Spleen (tissue), 11 donors: Measurements from ENCODE around the gene ZNF646. TPM values are rescaled to one million over a fixed set of nuclear protein-coding genes. Genes with fewer than 3 reads are reported as not detected.

Experiments used
- DNase-seq: peaks from one replicate; pipeline ENCODE4 v3.0.0-alpha.2; 2020
- H3K27ac ChIP-seq, 8 donors: fragments of 200-600 bp; sonication (generic) in 7 of 8; 1 replicate in 4 of 8; 2 replicates in 4 of 8; pipeline versions ENCODE4 v1.5.0 to v1.8.0; 2016 to 2021; ENCODE audit warnings: inconsistent platforms in 4 of 8, mild to moderate bottlenecking in 4 of 8, moderate library complexity in 1 of 8
- H3K27me3 ChIP-seq, 7 donors: fragments of 200-600 bp; sonication (generic) in 6 of 7; replicated peaks in 1 of 7; 1 replicate in 4 of 7; 2 replicates in 3 of 7; pipeline versions ENCODE4 v1.5.0 to v1.8.0; 2016 to 2021; ENCODE audit warnings: inconsistent platforms in 3 of 7, mild to moderate bottlenecking in 1 of 7
- H3K36me3 ChIP-seq, 6 donors: fragments of 200-600 bp; sonication (generic) in 5 of 6; 1 replicate in 4 of 6; 2 replicates in 2 of 6; pipeline versions ENCODE4 v1.5.0 to v1.8.0; 2016 to 2021; ENCODE audit warnings: inconsistent platforms in 2 of 6
- H3K4me1 ChIP-seq, 6 donors: fragments of 200-600 bp; sonication (generic) in 5 of 6; 1 replicate in 3 of 6; 2 replicates in 3 of 6; pipeline versions ENCODE4 v1.5.0 to v1.8.0; 2016 to 2021; ENCODE audit warnings: inconsistent platforms in 3 of 6
- H3K4me3 ChIP-seq, 8 donors: fragments of 200-600 bp; sonication (generic) in 7 of 8; 1 replicate in 4 of 8; 2 replicates in 4 of 8; pipeline versions ENCODE4 v1.5.0 to v1.8.0; 2016 to 2021; ENCODE audit warnings: inconsistent platforms in 4 of 8, mild to moderate bottlenecking in 4 of 8, moderate library complexity in 2 of 8
- H3K9me3 ChIP-seq, 8 donors: fragments of 200-600 bp; sonication (generic) in 7 of 8; 1 replicate in 4 of 8; 2 replicates in 4 of 8; pipeline versions ENCODE4 v1.5.0 to v1.8.0; 2016 to 2021; ENCODE audit warnings: inconsistent platforms in 4 of 8
- CTCF ChIP-seq, 11 experiments: fragments of 200-600 bp in 7 of 11; fragments of 450-650 bp in 4 of 11; sonication (generic) in 4 of 11; IDR thresholded peaks in 8 of 11; conservative IDR thresholded peaks in 3 of 11; 1 replicate in 7 of 11; 2 replicates in 4 of 11; pipeline versions ENCODE4 v1.4.0 to v1.8.0; 2016 to 2021; ENCODE audit warnings: antibody characterized with exemption in 11 of 11, inconsistent platforms in 4 of 11, mild to moderate bottlenecking in 1 of 11
- POLR2A ChIP-seq, 3 donors: fragments of 450-650 bp; IDR thresholded peaks; one replicate each; pipeline ENCODE4 v1.5.1; 2017; ENCODE audit warnings: antibody characterized with exemption in 3 of 3, mild to moderate bottlenecking in 1 of 3
- POLR2AphosphoS5 ChIP-seq, 3 donors: sonication (generic); formaldehyde crosslinking; IDR thresholded peaks; one replicate each; pipeline ENCODE4 v1.5.1; 2017; ENCODE audit warnings: antibody characterized with exemption in 3 of 3
- WGBS, 5 donors: extraction: QIAGEN DNeasy Blood & Tissue Kit in 3 of 5; methylation state at CpG; one replicate each; pipeline versions ENCODE4 v1.1.5 to v1.1.7; 2013 to 2018; 5-methylcytosine and 5-hydroxymethylcytosine counted together
- intact Hi-C: fragments of 100-400 bp; cut with DNase I; formaldehyde crosslinking; loops from one replicate; pipeline ENCODE4 v1.15.0; 2023; ENCODE audit warnings: low total_unique reads
- polyA plus RNA-seq, 3 donors: library from polyadenylated mRNA; stranded (reverse); fragments of 200-250 nt; gene quantifications; one replicate each; pipeline ENCODE4 v1.2.1, GENCODE V29; 2013
- total RNA-seq, 7 donors: library from RNA; depleted of rRNA in 3 of 7; stranded (reverse); fragments of >200 nt in 3 of 7; fragmentation: NEBNext Ultra II Directional in 4 of 7; extraction: Animal tissue kit (Norgen Biotek cat#: 25700) in 4 of 7; gene quantifications; one replicate each; pipeline versions ENCODE4 v1.1.0 to v1.2.1, GENCODE V29; 2016 to 2021
- donor health status: healthy with polysubstance abuse.
- donor health status: DM: no; HTN: no; CAD: no; lungs with moderate emphysema.
- donor health status: DM: no; HTN: no; CAD: no.
- donor health status: Bipolar disorder and iron deficiency.
- donor health status: healthy.
- donor health status: DM: no; HTN: no; CAD: no.
- donor health status: DM: yes; HTN: yes; CAD: no.

The ZNF646 gene
- total and polyA plus RNA-seq, 10 donors: 3.2 to 28.4 (median 24.4) TPM

GRCh38 chr16:31061813-31062440 lies 12.3 kb upstream of the ZNF646 start:
- intact Hi-C loops: no loop called here
- H3K9me3 ChIP-seq: no peaks in the 10 kb centered on the region
- no peaks in the 10 kb centered on the region for H3K27me3 ChIP-seq
- H3K4me3 ChIP-seq: no peak overlapping the region
- no peak for TF ChIP-seq CTCF (IDR thresholded peaks at IDR 0.05 in 8 of 11, conservative IDR thresholded peaks at IDR 0.05 in 3 of 11)
- TF ChIP-seq POLR2AphosphoS5 (IDR thresholded peaks at IDR 0.05): peak in 2 of 3 donors; percentile 17 to 37
- H3K4me1 ChIP-seq: peaks cover 0 to 53% (median 23%) of the 10 kb centered on the region in 6 donors
- H3K27ac ChIP-seq: no peak overlapping the region
- H3K36me3 ChIP-seq: peaks cover 0 to 66% (median 29%) of the 10 kb centered on the region in 6 donors
- DNase-seq: no peak
- WGBS, 5 donors: 95 to 98% (median 97%) methylated on average over 47 to 54 of the region's 54 CpGs

- no peak for TF ChIP-seq CTCF (IDR thresholded peaks at IDR 0.05 in 8 of 11, conservative IDR thresholded peaks at IDR 0.05 in 3 of 11)
- no peak for TF ChIP-seq POLR2AphosphoS5 (IDR thresholded peaks at IDR 0.05)
- no peak for TF ChIP-seq POLR2A (IDR thresholded peaks at IDR 0.05)
- H3K4me3 ChIP-seq: peak overlapping the region in 1 of 8 donors; percentile 50
- 94 to 97% (median 96%) methylated on average over 9 of the region's 9 CpGs for WGBS, 5 donors
- peaks cover 0 to 61% (median 23%) of the 10 kb centered on the region in 6 donors for H3K4me1 ChIP-seq
- H3K9me3 ChIP-seq: no peaks in the 10 kb centered on the region
- intact Hi-C loops: no loop called here
- peaks cover 0 to 55% (median 27%) of the 10 kb centered on the region in 6 donors for H3K36me3 ChIP-seq
- DNase-seq: no peak
- H3K27ac ChIP-seq: peak overlapping the region in 5 of 8 donors; percentile 28 to 68 (median 63)
- H3K27me3 ChIP-seq: no peaks in the 10 kb centered on the region
These were observed 10.8 kb upstream of the ZNF646 start for GRCh38 chr16:31063495-31063842.

GRCh38 chr16:31063843-31064611 lies 10.2 kb upstream of the ZNF646 start:
- H3K27me3 ChIP-seq: no peaks in the 10 kb centered on the region
- H3K27ac ChIP-seq: peak overlapping the region in 5 of 8 donors; percentile 28 to 68 (median 63)
- H3K4me3 ChIP-seq: peak overlapping the region in 2 of 8 donors; percentile 7 to 50
- intact Hi-C loops: no loop called here
- H3K4me1 ChIP-seq: peaks cover 0 to 61% (median 23%) of the 10 kb centered on the region in 6 donors
- H3K9me3 ChIP-seq: no peaks in the 10 kb centered on the region
- peaks cover 0 to 51% (median 27%) of the 10 kb centered on the region in 6 donors for H3K36me3 ChIP-seq
- DNase-seq: no peak
- TF ChIP-seq POLR2A (IDR thresholded peaks at IDR 0.05) (no peak), POLR2AphosphoS5 (IDR thresholded peaks at IDR 0.05) (peak in 2 of 3 donors; percentile 30 to 70)
- WGBS, 5 donors: 69 to 88% (median 75%) methylated on average over 33 to 56 of the region's 56 CpGs

GRCh38 chr16:31064882-31065461 lies 9.2 kb upstream of the ZNF646 start:
- no peaks in the 10 kb centered on the region for H3K27me3 ChIP-seq
- DNase-seq: no peak
- H3K4me1 ChIP-seq: peaks cover 0 to 61% (median 23%) of the 10 kb centered on the region in 6 donors
- intact Hi-C loops: no loop called here
- WGBS, 5 donors: 54 to 80% (median 74%) methylated on average over 4 of the region's 4 CpGs
- H3K4me3 ChIP-seq: peak overlapping the region in 1 of 8 donors; percentile 50
- TF ChIP-seq POLR2AphosphoS5 (IDR thresholded peaks at IDR 0.05): no peak
- TF ChIP-seq POLR2A (IDR thresholded peaks at IDR 0.05): no peak
- TF ChIP-seq CTCF (IDR thresholded peaks at IDR 0.05 in 8 of 11, conservative IDR thresholded peaks at IDR 0.05 in 3 of 11): no peak
- peaks cover 0 to 42% (median 27%) of the 10 kb centered on the region in 6 donors for H3K36me3 ChIP-seq
- peak overlapping the region in 5 of 8 donors; percentile 28 to 68 (median 63) for H3K27ac ChIP-seq
- H3K9me3 ChIP-seq: no peaks in the 10 kb centered on the region
